Fibroblast of lung (primary cell): ENCODE results near the gene BCKDHB.

Experiments
- EZH2 ChIP-seq: IDR thresholded peaks from 2 replicates; pipeline ENCODE4 v1.5.1; 2012; ENCODE audit warnings: low read length, control low read depth, mild to moderate bottlenecking; ENCODE audit errors: missing control alignments
- TF ChIP-seq, protein P1 (sequence below), 2 donors: IDR thresholded peaks in 1 of 2; conservative IDR thresholded peaks in 1 of 2; 1 replicate in 1 of 2; 2 replicates in 1 of 2; pipeline ENCODE4 v1.5.1; 2011 to 2012; ENCODE audit warnings: low read length in 2 of 2, control low read depth in 1 of 2, inconsistent platforms in 1 of 2, low read depth in 1 of 2, mild to moderate bottlenecking in 1 of 2

DNA sequence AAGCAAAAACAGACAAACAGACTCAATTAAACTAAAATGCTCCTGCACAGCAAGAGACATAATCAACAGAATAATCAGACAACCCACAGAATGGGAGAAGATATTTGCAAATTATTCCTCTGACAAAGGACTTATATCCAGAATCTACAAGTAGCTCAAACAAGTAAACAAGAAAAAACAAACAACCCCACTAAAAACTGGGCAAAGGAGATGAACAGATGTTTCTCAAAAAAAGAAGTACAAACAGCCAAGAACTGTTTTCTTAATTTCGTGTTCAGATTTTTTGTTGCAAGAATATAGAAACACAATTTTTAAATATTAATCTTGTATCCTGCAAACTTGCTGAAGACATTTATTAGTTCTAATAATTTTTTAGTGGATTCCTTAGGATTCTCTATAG lies 274.1 kb downstream of the BCKDHB start:
- TF ChIP-seq, protein P1, sequence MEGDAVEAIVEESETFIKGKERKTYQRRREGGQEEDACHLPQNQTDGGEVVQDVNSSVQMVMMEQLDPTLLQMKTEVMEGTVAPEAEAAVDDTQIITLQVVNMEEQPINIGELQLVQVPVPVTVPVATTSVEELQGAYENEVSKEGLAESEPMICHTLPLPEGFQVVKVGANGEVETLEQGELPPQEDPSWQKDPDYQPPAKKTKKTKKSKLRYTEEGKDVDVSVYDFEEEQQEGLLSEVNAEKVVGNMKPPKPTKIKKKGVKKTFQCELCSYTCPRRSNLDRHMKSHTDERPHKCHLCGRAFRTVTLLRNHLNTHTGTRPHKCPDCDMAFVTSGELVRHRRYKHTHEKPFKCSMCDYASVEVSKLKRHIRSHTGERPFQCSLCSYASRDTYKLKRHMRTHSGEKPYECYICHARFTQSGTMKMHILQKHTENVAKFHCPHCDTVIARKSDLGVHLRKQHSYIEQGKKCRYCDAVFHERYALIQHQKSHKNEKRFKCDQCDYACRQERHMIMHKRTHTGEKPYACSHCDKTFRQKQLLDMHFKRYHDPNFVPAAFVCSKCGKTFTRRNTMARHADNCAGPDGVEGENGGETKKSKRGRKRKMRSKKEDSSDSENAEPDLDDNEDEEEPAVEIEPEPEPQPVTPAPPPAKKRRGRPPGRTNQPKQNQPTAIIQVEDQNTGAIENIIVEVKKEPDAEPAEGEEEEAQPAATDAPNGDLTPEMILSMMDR (conservative IDR thresholded peaks at IDR 0.05 in 1 of 2, IDR thresholded peaks at IDR 0.05 in 1 of 2; ENCODE audit: low read depth in 1 of 2, low read length in 2 of 2): no peak
- TF ChIP-seq EZH2: no peak
